ENCODE measurements around the gene GRM4. TPM values are rescaled to one million over a fixed set of nuclear protein-coding genes. Genes with fewer than 3 reads are reported as not detected.

The GRM4 gene
- total RNA-seq, 1 donor from 2014 or later, result not detected

DNA sequence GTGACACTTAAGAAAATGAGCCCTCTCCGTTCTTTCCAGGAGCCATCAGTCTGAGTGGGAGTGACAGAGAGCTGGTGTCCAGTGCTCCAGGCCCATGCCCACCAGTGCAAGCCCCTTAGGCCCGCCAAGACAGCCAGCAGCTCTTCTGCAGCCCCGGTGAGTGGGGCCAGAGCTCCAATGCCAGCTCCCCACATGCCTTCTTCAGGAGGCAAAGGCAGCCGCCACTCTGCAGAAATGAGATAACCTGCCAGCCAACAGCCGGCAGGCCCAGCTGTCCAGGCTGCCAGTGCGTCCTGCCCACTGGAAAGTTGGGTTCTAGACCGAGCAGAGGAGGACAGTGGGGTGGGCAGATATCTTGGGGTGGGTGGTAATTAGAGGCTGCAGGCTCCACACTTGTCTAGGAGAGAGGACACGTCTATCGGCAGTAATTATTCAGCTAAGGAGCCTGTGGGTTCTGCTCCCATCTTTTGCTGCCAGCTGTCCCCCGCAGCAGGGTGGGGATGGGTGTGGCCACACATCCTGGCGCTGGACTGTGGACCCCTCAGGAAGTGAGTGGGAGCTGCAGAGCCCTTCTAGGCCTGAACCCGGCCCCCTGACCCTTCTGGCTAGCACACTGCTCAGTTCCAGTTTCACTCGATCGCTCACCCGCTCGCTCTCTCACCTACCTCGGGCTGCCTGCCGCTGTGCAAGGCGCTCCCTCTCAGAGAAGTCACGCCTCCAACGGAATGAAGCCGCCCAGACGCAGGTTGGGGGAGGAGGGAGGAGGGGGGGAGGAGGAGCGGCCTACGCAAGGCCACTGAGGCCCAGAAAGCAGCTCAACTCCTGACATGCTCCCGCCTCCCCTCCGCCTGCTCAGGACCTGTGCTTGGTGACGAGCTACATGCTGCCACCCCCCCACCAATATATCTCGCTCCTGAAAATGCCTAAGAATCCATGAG is 3.6 kb downstream of the GRM4 start:
- Histone ChIP-seq H3K27me3 (ENCODE audit: control insufficient read depth, insufficient read depth, low read length) (peaks cover 27% of the 10 kb centered on the region), H3K36me3 (ENCODE audit: control insufficient read depth, insufficient read depth, low read length) (no peaks in the 10 kb centered on the region), H3K4me3 (ENCODE audit: low read depth, low read length) (no peak overlapping the region)
- peak; percentile 15 for DNase-seq (ENCODE audit: low read depth)
- TF ChIP-seq, protein P1, sequence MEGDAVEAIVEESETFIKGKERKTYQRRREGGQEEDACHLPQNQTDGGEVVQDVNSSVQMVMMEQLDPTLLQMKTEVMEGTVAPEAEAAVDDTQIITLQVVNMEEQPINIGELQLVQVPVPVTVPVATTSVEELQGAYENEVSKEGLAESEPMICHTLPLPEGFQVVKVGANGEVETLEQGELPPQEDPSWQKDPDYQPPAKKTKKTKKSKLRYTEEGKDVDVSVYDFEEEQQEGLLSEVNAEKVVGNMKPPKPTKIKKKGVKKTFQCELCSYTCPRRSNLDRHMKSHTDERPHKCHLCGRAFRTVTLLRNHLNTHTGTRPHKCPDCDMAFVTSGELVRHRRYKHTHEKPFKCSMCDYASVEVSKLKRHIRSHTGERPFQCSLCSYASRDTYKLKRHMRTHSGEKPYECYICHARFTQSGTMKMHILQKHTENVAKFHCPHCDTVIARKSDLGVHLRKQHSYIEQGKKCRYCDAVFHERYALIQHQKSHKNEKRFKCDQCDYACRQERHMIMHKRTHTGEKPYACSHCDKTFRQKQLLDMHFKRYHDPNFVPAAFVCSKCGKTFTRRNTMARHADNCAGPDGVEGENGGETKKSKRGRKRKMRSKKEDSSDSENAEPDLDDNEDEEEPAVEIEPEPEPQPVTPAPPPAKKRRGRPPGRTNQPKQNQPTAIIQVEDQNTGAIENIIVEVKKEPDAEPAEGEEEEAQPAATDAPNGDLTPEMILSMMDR (IDR thresholded peaks at IDR 0.05; ENCODE audit: insufficient read depth, low read length, severe bottlenecking), result no peak
- FAIRE-seq, result no peak

DNA sequence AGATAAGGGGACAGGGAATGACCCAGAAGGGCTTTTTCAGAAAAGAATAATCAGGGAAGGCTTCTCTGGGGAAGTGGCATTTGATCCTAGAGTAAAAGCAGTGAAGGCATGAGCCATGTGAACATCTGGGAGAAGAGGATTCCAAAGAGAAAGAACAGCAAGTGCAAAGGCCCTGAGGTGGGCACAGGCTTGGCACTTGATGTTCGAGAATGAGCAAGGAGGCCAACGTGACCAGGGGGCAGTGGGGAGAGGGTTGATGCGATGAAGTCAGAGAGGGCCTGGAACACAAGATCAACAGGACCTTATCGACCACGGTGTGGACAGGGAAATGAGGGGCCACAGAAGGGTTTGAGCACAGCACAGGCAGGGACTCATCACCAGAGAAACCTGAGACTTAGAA is 5.8 kb downstream of the GRM4 start:
- TF ChIP-seq, protein P1 (IDR thresholded peaks at IDR 0.05; ENCODE audit: insufficient read depth, low read length, severe bottlenecking), result no peak
- Histone ChIP-seq H3K27me3 (ENCODE audit: control insufficient read depth, insufficient read depth, low read length) (peaks cover 27% of the 10 kb centered on the region), H3K36me3 (ENCODE audit: control insufficient read depth, insufficient read depth, low read length) (no peaks in the 10 kb centered on the region), H3K4me3 (ENCODE audit: low read depth, low read length) (no peak overlapping the region)
- DNase-seq (ENCODE audit: low read depth) (no peak), FAIRE-seq (no peak)

DNA sequence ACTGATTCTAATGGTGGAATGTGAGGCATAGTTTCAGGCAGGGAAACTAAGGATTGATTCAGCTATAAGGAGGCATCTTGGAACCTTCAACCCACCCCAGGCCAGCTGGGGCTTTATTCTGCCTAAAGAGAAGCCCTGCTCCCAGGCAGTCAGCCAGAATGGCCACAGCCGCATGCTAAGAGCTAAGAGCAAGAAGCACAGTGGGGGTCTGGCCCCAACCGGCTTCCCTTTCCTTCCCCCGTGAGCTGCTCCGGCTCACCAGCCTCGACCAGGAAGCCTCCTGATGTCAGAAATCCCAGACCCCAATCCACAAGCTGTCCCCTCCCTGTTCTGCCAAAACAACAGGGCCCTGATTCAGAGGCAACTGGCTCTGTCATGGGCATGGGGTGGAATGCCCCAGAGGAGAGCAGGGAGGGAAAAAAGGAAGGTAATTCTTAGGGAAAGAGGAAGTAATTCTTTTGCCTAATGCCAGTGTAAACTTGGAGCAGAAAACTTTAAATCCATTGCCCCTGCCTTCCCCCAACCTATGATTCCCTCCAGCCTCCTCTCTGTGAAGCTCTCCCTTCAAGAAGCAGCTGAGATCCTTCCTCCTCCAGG is 6.9 kb downstream of the GRM4 start:
- Histone ChIP-seq H3K36me3 (ENCODE audit: control insufficient read depth, insufficient read depth, low read length) (no peaks in the 10 kb centered on the region), H3K4me3 (ENCODE audit: low read depth, low read length) (no peak overlapping the region), H3K27me3 (ENCODE audit: control insufficient read depth, insufficient read depth, low read length) (peaks cover 23% of the 10 kb centered on the region)
- DNase-seq (ENCODE audit: low read depth) (no peak), FAIRE-seq (no peak)
- TF ChIP-seq, protein P1 (IDR thresholded peaks at IDR 0.05; ENCODE audit: insufficient read depth, low read length, severe bottlenecking), result no peak

DNA sequence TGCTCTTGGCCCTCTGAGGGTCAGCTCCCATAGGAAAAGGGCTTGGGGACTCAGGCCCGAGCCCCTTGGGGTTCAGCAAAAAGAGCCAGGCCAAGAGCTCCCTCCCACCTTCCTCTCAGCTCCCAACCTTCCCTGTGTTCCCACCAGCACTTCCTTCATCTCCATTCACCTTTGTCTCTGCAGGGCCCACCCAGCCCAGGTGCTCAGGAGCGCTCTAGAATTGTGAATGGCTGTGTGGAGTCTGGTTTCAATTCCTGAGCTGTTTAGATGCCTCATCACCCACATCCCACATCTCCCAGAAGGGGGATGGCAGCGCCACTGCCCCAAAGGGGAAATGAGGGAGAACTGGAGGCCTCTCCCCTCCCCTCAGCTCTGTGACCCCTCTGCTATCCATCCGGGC is 7.7 kb downstream of the GRM4 start:
- FAIRE-seq, result no peak
- TF ChIP-seq, protein P1 (IDR thresholded peaks at IDR 0.05; ENCODE audit: insufficient read depth, low read length, severe bottlenecking), result no peak
- DNase-seq (ENCODE audit: low read depth), result no peak
- Histone ChIP-seq H3K4me3 (ENCODE audit: low read depth, low read length) (no peak overlapping the region), H3K27me3 (ENCODE audit: control insufficient read depth, insufficient read depth, low read length) (peaks cover 15% of the 10 kb centered on the region), H3K36me3 (ENCODE audit: control insufficient read depth, insufficient read depth, low read length) (no peaks in the 10 kb centered on the region)

DNA sequence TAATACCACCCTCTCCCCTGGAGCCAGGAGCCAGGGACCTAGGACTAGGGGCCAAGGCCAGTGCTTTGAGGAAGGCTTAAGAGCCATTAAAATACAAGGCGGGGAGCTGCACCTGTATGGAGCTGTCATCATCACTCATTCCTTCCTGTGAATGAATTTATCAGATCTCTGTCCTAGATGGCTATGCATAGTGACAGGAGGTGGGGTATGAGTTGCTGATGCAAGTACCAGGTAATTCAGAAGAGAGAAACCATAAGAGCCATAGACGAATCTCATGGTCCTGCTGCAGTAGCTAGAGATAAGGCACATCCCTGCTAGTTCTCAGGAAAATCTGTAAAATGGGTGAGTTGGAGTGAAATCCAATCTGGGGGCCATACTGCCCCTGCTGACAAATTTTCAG is 10.3 kb downstream of the GRM4 start:
- H3K4me3 ChIP-seq (ENCODE audit: low read depth, low read length), result no peak overlapping the region
- TF ChIP-seq, protein P1 (IDR thresholded peaks at IDR 0.05; ENCODE audit: insufficient read depth, low read length, severe bottlenecking), result no peak
- FAIRE-seq, result no peak
- peaks cover 11% of the 10 kb centered on the region for H3K27me3 ChIP-seq (ENCODE audit: control insufficient read depth, insufficient read depth, low read length)
- no peak for DNase-seq (ENCODE audit: low read depth)
- H3K36me3 ChIP-seq (ENCODE audit: control insufficient read depth, insufficient read depth, low read length), result no peaks in the 10 kb centered on the region
